Activated CD8-positive, alpha-beta memory T cell treated with anti-CD3 and anti-CD28 coated beads, Interleukin-2, amount 50 U/mL, for 24 hours (primary cell): ENCODE measurements around the gene EBF4.

Experiments used
- DNase-seq: peaks from one replicate; pipeline ENCODE4 v3.0.0-alpha.2; 2020; ENCODE audit errors: extremely low read depth

EBF4 gene

GRCh38 chr20:2742934-2743559 is 50.5 kb downstream of the EBF4 start:
- DNase-seq, result peak; percentile 49

- DNase-seq, result no peak
Observed at GRCh38 chr20:2745060-2745910, 52.7 kb downstream of the EBF4 start.

- no peak for DNase-seq
Observed at GRCh38 chr20:2745936-2746635, 53.5 kb downstream of the EBF4 start.

- DNase-seq, result no peak
Observed at GRCh38 chr20:2746636-2747265, 54.2 kb downstream of the EBF4 start.

- DNase-seq, result no peak
Observed at GRCh38 chr20:2747676-2748235, 55.2 kb downstream of the EBF4 start.

GRCh38 chr20:2748551-2749342 is 56.2 kb downstream of the EBF4 start:
- DNase-seq, result no peak

- no peak for DNase-seq
Observed at GRCh38 chr20:2749343-2749950, 56.9 kb downstream of the EBF4 start.

- DNase-seq, result no peak
Observed at GRCh38 chr20:2749951-2750490, 57.4 kb downstream of the EBF4 start.

- no peak for DNase-seq
Observed at GRCh38 chr20:2750491-2751251, 58.1 kb downstream of the EBF4 start.

- no peak for DNase-seq
Observed at GRCh38 chr20:2751347-2751877, 58.8 kb downstream of the EBF4 start.

- no peak for DNase-seq
Observed at GRCh38 chr20:2751878-2752566, 59.4 kb downstream of the EBF4 start.

- no peak for DNase-seq
Observed at GRCh38 chr20:2752567-2753460, 60.2 kb downstream of the EBF4 start.

GRCh38 chr20:2753461-2754040 is 61.0 kb downstream of the EBF4 start:
- no peak for DNase-seq

- no peak for DNase-seq
Observed at GRCh38 chr20:2754424-2754823, 61.8 kb downstream of the EBF4 start.

GRCh38 chr20:2755451-2756055 is 63.0 kb downstream of the EBF4 start:
- DNase-seq, result no peak

- DNase-seq, result no peak
Observed at GRCh38 chr20:2756056-2756611, 63.6 kb downstream of the EBF4 start.

- DNase-seq, result no peak
Observed at GRCh38 chr20:2757001-2757400, 64.4 kb downstream of the EBF4 start.
